ENCODE results near the gene CHFR.
"Not testable (repeated sequence)": the region's sequence is repeated elsewhere in the genome, so short reads cannot be mapped to it uniquely, and the experiment has no call there.

The CHFR gene

GRCh38 chr12:132841151-132841550 is 46.3 kb downstream of the CHFR start:
- in situ Hi-C loops (cut with MboI; ENCODE audit: low sequenced_read_pairs): no loop called here

- in situ Hi-C loops (cut with MboI; ENCODE audit: low sequenced_read_pairs): no loop called here
Measured at GRCh38 chr12:132840536-132840935, 46.9 kb downstream of the CHFR start.

GRCh38 chr12:132839558-132840235 is 47.7 kb downstream of the CHFR start:
- in situ Hi-C loops (cut with MboI; ENCODE audit: low sequenced_read_pairs): no loop called here

- in situ Hi-C loops (cut with MboI; ENCODE audit: low sequenced_read_pairs): no loop called here
Measured at GRCh38 chr12:132838410-132839080, 48.9 kb downstream of the CHFR start.

- in situ Hi-C loops (cut with MboI; ENCODE audit: low sequenced_read_pairs): no loop called here
Measured at GRCh38 chr12:132837693-132838409, 49.6 kb downstream of the CHFR start.

- in situ Hi-C loops (cut with MboI; ENCODE audit: low sequenced_read_pairs): no loop called here
Measured at GRCh38 chr12:132836795-132837331, 50.5 kb downstream of the CHFR start.

GRCh38 chr12:132836230-132836629 is 51.2 kb downstream of the CHFR start:
- in situ Hi-C loops (cut with MboI; ENCODE audit: low sequenced_read_pairs): not testable (repeated sequence)

- in situ Hi-C loops (cut with MboI; ENCODE audit: low sequenced_read_pairs): no loop called here
Measured at GRCh38 chr12:132835076-132836025, 52.1 kb downstream of the CHFR start.

- in situ Hi-C loops (cut with MboI; ENCODE audit: low sequenced_read_pairs): no loop called here
Measured at GRCh38 chr12:132834181-132834711, 53.2 kb downstream of the CHFR start.

- in situ Hi-C loops (cut with MboI; ENCODE audit: low sequenced_read_pairs): no loop called here
Measured at GRCh38 chr12:132833341-132833740, 54.1 kb downstream of the CHFR start.

- in situ Hi-C loops (cut with MboI; ENCODE audit: low sequenced_read_pairs): no loop called here
Measured at GRCh38 chr12:132831771-132832170, 55.6 kb downstream of the CHFR start.

GRCh38 chr12:132828706-132829534 is 58.5 kb downstream of the CHFR start, which contains the start of gene GOLGA3:
TSS of gene GOLGA3 (minus strand) at chr12:132828869. CDS start at chr12:132822128, 6,741 bp downstream.
- in situ Hi-C loops (cut with MboI; ENCODE audit: low sequenced_read_pairs): no loop called here

- in situ Hi-C loops (cut with MboI; ENCODE audit: low sequenced_read_pairs): no loop called here
Measured at GRCh38 chr12:132827763-132828703, 59.4 kb downstream of the CHFR start.

GRCh38 chr12:132825861-132826260 is 61.5 kb downstream of the CHFR start:
- in situ Hi-C loops (cut with MboI; ENCODE audit: low sequenced_read_pairs): no loop called here

- in situ Hi-C loops (cut with MboI; ENCODE audit: low sequenced_read_pairs): no loop called here
Measured at GRCh38 chr12:132825089-132825488, 62.3 kb downstream of the CHFR start.

GRCh38 chr12:132824053-132824452 is 63.4 kb downstream of the CHFR start:
- in situ Hi-C loops (cut with MboI; ENCODE audit: low sequenced_read_pairs): no loop called here

GRCh38 chr12:132818562-132818961 is 68.8 kb downstream of the CHFR start:
- in situ Hi-C loops (cut with MboI; ENCODE audit: low sequenced_read_pairs): no loop called here

- in situ Hi-C loops (cut with MboI; ENCODE audit: low sequenced_read_pairs): no loop called here
Measured at GRCh38 chr12:132814232-132814631, 73.2 kb downstream of the CHFR start.

Data from HL-60/S4 (cell line).